ENCODE measurements around the gene CBY2. TPM values are rescaled to one million over a fixed set of nuclear protein-coding genes. Genes with fewer than 3 reads are reported as not detected.

The CBY2 gene
- total RNA-seq, 4 donors from 2014 or later, result 0.27 TPM; not detected in 3

- TF ChIP-seq POLR2A (IDR thresholded peaks at IDR 0.05), result no peak
- TF ChIP-seq, protein P1, sequence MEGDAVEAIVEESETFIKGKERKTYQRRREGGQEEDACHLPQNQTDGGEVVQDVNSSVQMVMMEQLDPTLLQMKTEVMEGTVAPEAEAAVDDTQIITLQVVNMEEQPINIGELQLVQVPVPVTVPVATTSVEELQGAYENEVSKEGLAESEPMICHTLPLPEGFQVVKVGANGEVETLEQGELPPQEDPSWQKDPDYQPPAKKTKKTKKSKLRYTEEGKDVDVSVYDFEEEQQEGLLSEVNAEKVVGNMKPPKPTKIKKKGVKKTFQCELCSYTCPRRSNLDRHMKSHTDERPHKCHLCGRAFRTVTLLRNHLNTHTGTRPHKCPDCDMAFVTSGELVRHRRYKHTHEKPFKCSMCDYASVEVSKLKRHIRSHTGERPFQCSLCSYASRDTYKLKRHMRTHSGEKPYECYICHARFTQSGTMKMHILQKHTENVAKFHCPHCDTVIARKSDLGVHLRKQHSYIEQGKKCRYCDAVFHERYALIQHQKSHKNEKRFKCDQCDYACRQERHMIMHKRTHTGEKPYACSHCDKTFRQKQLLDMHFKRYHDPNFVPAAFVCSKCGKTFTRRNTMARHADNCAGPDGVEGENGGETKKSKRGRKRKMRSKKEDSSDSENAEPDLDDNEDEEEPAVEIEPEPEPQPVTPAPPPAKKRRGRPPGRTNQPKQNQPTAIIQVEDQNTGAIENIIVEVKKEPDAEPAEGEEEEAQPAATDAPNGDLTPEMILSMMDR (IDR thresholded peaks at IDR 0.05), result no peak
- WGBS, 2 donors, result 65 to 72% methylated on average over 6 of the region's 6 CpGs
- intact Hi-C loops (cut with DNase I), result no loop called here
- no peaks in the 10 kb centered on the region for H3K27me3 ChIP-seq
- H3K27ac ChIP-seq, result no peak overlapping the region
- H3K36me3 ChIP-seq, result no peaks in the 10 kb centered on the region
- H3K9me3 ChIP-seq, result no peaks in the 10 kb centered on the region
- no peak for DNase-seq
- H3K4me3 ChIP-seq (replicated peaks in 1 of 3), result no peak overlapping the region
- H3K4me1 ChIP-seq, result no peaks in the 10 kb centered on the region
Measured at GRCh38 chr13:45728759-45729158, 26.6 kb downstream of the CBY2 start.

GRCh38 chr13:45731455-45731854 is 29.3 kb downstream of the CBY2 start:
- no peak for DNase-seq
- intact Hi-C loops (cut with DNase I), result no loop called here
- Histone ChIP-seq H3K4me3 (replicated peaks in 1 of 3) (no peak overlapping the region), H3K27ac (no peak overlapping the region), H3K4me1 (no peaks in the 10 kb centered on the region), H3K36me3 (no peaks in the 10 kb centered on the region), H3K27me3 (no peaks in the 10 kb centered on the region), H3K9me3 (no peaks in the 10 kb centered on the region)
- WGBS, 2 donors, result 96 to 97% methylated on average over 3 of the region's 3 CpGs
- TF ChIP-seq POLR2A (IDR thresholded peaks at IDR 0.05), result no peak
- TF ChIP-seq, protein P1 (IDR thresholded peaks at IDR 0.05), result no peak

GRCh38 chr13:45732916-45733315 is 30.8 kb downstream of the CBY2 start:
- H3K4me1 ChIP-seq, result no peaks in the 10 kb centered on the region
- no peaks in the 10 kb centered on the region for H3K9me3 ChIP-seq
- no peaks in the 10 kb centered on the region for H3K36me3 ChIP-seq
- no peaks in the 10 kb centered on the region for H3K27me3 ChIP-seq
- TF ChIP-seq, protein P1 (IDR thresholded peaks at IDR 0.05), result no peak
- no peak for TF ChIP-seq POLR2A (IDR thresholded peaks at IDR 0.05)
- no peak overlapping the region for H3K27ac ChIP-seq
- intact Hi-C loops (cut with DNase I), result no loop called here
- no peak overlapping the region for H3K4me3 ChIP-seq (replicated peaks in 1 of 3)
- 63 to 65% methylated on average over 5 of the region's 5 CpGs for WGBS, 2 donors
- no peak for DNase-seq

GRCh38 chr13:45733361-45733760 is 31.2 kb downstream of the CBY2 start:
- 85 to 86% methylated on average over 5 of the region's 5 CpGs for WGBS, 2 donors
- no peak for TF ChIP-seq POLR2A (IDR thresholded peaks at IDR 0.05)
- TF ChIP-seq, protein P1 (IDR thresholded peaks at IDR 0.05), result no peak
- H3K4me3 ChIP-seq (replicated peaks in 1 of 3), result no peak overlapping the region
- H3K9me3 ChIP-seq, result no peaks in the 10 kb centered on the region
- intact Hi-C loops (cut with DNase I), result no loop called here
- H3K27me3 ChIP-seq, result no peaks in the 10 kb centered on the region
- no peak overlapping the region for H3K27ac ChIP-seq
- H3K36me3 ChIP-seq, result no peaks in the 10 kb centered on the region
- no peaks in the 10 kb centered on the region for H3K4me1 ChIP-seq
- DNase-seq, result no peak

DNA sequence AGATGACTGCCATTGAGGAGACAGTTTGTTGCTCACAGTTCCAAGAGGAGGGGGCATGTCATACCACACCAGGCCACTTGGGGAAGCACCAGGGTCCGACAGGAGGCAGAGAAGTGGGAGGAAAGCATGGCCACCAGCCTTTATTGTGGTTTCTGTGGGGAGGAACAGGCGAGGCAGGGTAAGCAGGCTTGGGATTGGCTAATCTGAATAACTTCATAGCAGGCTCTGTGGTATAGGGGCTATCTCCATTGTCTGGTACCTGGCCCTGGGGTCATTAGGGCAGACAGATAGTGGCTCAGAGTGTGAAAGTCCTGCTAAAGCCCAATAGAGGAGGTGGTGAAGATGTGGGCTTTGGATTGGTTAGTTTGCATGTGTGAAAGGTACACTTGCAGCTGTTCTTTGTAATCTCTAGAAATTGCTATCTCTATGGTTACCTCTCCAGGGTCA is 35.5 kb downstream of the CBY2 start:
- Histone ChIP-seq H3K36me3 (no peaks in the 10 kb centered on the region), H3K4me1 (no peaks in the 10 kb centered on the region), H3K27ac (no peak overlapping the region), H3K4me3 (replicated peaks in 1 of 3) (no peak overlapping the region), H3K9me3 (no peaks in the 10 kb centered on the region), H3K27me3 (no peaks in the 10 kb centered on the region)
- DNase-seq, result no peak
- TF ChIP-seq POLR2A (IDR thresholded peaks at IDR 0.05), result no peak
- TF ChIP-seq, protein P1 (IDR thresholded peaks at IDR 0.05), result no peak
- intact Hi-C loops (cut with DNase I), result no loop called here
- WGBS, 2 donors, result 62 to 79% methylated on average over 2 of the region's 2 CpGs
